Ascending aorta (tissue), 2 donors: Measurements from ENCODE around the gene CWH43. TPM values are rescaled to one million over a fixed set of nuclear protein-coding genes. Genes with fewer than 3 reads are reported as not detected.
A peak's percentile ranks its signal among the peaks of the same experiment; 100 is the strongest.

ENCODE experiments used
- DNase-seq, 2 donors: peaks; one replicate each; pipeline ENCODE4 v3.0.0-alpha.2; 2019; ENCODE audit warnings: low spot score in 2 of 2
- H3K27ac ChIP-seq, 2 donors: fragments of 200-600 bp; sonication (generic); one replicate each; pipeline ENCODE4 v1.5.1; 2016 to 2017; ENCODE audit warnings: mild to moderate bottlenecking in 1 of 2
- H3K27me3 ChIP-seq: fragments of 200-600 bp; sonication (generic); one replicate; pipeline ENCODE4 v1.5.1; 2017
- H3K36me3 ChIP-seq, 2 donors: fragments of 200-600 bp; sonication (generic); one replicate each; pipeline ENCODE4 v1.5.1; 2016
- H3K4me1 ChIP-seq, 2 donors: fragments of 200-600 bp; sonication (generic); one replicate each; pipeline ENCODE4 v1.5.1; 2016 to 2017; ENCODE audit warnings: mild to moderate bottlenecking in 1 of 2
- H3K4me3 ChIP-seq, 2 donors: fragments of 200-600 bp; sonication (generic); one replicate each; pipeline ENCODE4 v1.5.1; 2016 to 2017; ENCODE audit warnings: mild to moderate bottlenecking in 1 of 2
- H3K9me3 ChIP-seq, 2 donors: fragments of 200-600 bp; sonication (generic); one replicate each; pipeline ENCODE4 v1.5.1; 2016
- CTCF ChIP-seq, 3 experiments: fragments of 200-600 bp in 2 of 3; fragments of 450-650 bp in 1 of 3; sonication (generic) in 2 of 3; IDR thresholded peaks; one replicate each; pipeline ENCODE4 v1.5.1; 2016 to 2019; ENCODE audit warnings: antibody characterized with exemption in 3 of 3, mild to moderate bottlenecking in 1 of 3, moderate library complexity in 1 of 3
- intact Hi-C: fragments of 100-400 bp; cut with DNase I; formaldehyde crosslinking; loops from one replicate; pipeline ENCODE4 v1.15.1; 2023
- total RNA-seq: library from RNA; depleted of rRNA; stranded (reverse); fragments of >200 nt; gene quantifications from one replicate; pipeline ENCODE4 v1.1.0, GENCODE V29; 2016

The CWH43 gene
- total RNA-seq, 1 donor from 2014 or later, result not detected

GRCh38 chr4:49000806-49001205 is 14.7 kb downstream of the CWH43 start:
- Histone ChIP-seq H3K4me1 (no peaks in the 10 kb centered on the region), H3K27me3 (no peaks in the 10 kb centered on the region), H3K27ac (no peak overlapping the region), H3K9me3 (no peaks in the 10 kb centered on the region), H3K4me3 (no peak overlapping the region), H3K36me3 (no peaks in the 10 kb centered on the region)
- DNase-seq, result no peak
- intact Hi-C loops, result no loop called here
- no peak for TF ChIP-seq CTCF (IDR thresholded peaks at IDR 0.05)

GRCh38 chr4:49002931-49003330 is 16.9 kb downstream of the CWH43 start:
- no peaks in the 10 kb centered on the region for H3K9me3 ChIP-seq
- no peaks in the 10 kb centered on the region for H3K4me1 ChIP-seq
- no peaks in the 10 kb centered on the region for H3K36me3 ChIP-seq
- no peak overlapping the region for H3K27ac ChIP-seq
- no peak for TF ChIP-seq CTCF (IDR thresholded peaks at IDR 0.05)
- H3K4me3 ChIP-seq, result no peak overlapping the region
- no peak for DNase-seq
- intact Hi-C loops, result no loop called here
- H3K27me3 ChIP-seq, result no peaks in the 10 kb centered on the region

GRCh38 chr4:49018718-49019295 is 32.7 kb downstream of the CWH43 start:
- H3K27ac ChIP-seq, result no peak overlapping the region
- peaks cover 0 to under 1% of the 10 kb centered on the region in 2 donors for H3K9me3 ChIP-seq
- no peak for DNase-seq
- TF ChIP-seq CTCF (IDR thresholded peaks at IDR 0.05), result no peak
- intact Hi-C loops, result no loop called here
- no peaks in the 10 kb centered on the region for H3K36me3 ChIP-seq
- H3K4me1 ChIP-seq, result no peaks in the 10 kb centered on the region
- no peaks in the 10 kb centered on the region for H3K27me3 ChIP-seq
- no peak overlapping the region for H3K4me3 ChIP-seq

- no peak for DNase-seq
- no peaks in the 10 kb centered on the region for H3K27me3 ChIP-seq
- no peaks in the 10 kb centered on the region for H3K36me3 ChIP-seq
- H3K4me3 ChIP-seq, result no peak overlapping the region
- no peak overlapping the region for H3K27ac ChIP-seq
- intact Hi-C loops, result no loop called here
- H3K4me1 ChIP-seq, result no peaks in the 10 kb centered on the region
- peak in 1 of 3 experiments; percentile 12 for TF ChIP-seq CTCF (IDR thresholded peaks at IDR 0.05)
- no peaks in the 10 kb centered on the region for H3K9me3 ChIP-seq
Measured at GRCh38 chr4:49032440-49033161, 46.5 kb downstream of the CWH43 start.

GRCh38 chr4:49036528-49036927 is 50.5 kb downstream of the CWH43 start:
- intact Hi-C loops, result no loop called here
- no peaks in the 10 kb centered on the region for H3K4me1 ChIP-seq
- no peaks in the 10 kb centered on the region for H3K36me3 ChIP-seq
- H3K27ac ChIP-seq, result no peak overlapping the region
- no peaks in the 10 kb centered on the region for H3K27me3 ChIP-seq
- TF ChIP-seq CTCF (IDR thresholded peaks at IDR 0.05), result no peak
- no peak for DNase-seq
- no peaks in the 10 kb centered on the region for H3K9me3 ChIP-seq
- H3K4me3 ChIP-seq, result no peak overlapping the region
